ENCODE measurements around the gene PKM. TPM values are rescaled to one million over a fixed set of nuclear protein-coding genes. Genes with fewer than 3 reads are reported as not detected.

The PKM gene
- total and polyA plus RNA-seq, 4 donors = 12.9 to 61.2 (median 29.7) TPM

DNA sequence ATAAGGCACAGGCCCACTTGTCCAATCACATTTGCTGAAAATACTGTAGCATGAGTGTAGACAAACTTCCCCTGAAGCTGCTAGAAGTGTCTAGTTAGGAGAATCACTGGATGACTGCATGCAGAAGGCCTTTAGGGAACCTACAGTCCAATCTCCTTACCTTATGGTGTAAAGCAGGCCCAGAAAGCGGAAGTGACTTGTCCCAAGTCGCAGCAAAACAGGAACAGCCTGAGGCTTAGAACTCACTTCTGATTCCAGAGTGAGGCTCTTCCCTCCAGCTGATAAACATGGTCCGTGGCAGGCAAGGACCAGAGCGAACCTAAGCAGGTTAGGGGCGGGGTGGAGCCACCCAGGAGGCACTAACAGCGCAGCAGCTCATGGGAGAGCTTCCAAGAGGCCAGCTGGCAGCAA lies 35.9 kb downstream of the PKM start:
- Histone ChIP-seq H3K36me3 (ENCODE audit: control insufficient read depth in 4 of 4, insufficient read depth in 3 of 4, low read depth in 1 of 4, low read length in 3 of 4) (peaks cover 0 to 4% (median 0%) of the 10 kb centered on the region in 4 donors), H3K27me3 (ENCODE audit: control insufficient read depth in 4 of 4, insufficient read depth in 4 of 4, low read length in 3 of 4) (peaks cover 0 to 7% (median 0%) of the 10 kb centered on the region in 4 donors), H3K9me3 (ENCODE audit: control insufficient read depth in 4 of 4, low read length in 3 of 4) (no peaks in the 10 kb centered on the region), H3K9ac (ENCODE audit: low read depth in 1 of 2, low read length in 2 of 2) (no peak overlapping the region), H3K27ac (ENCODE audit: low read depth in 1 of 2, low read length in 2 of 2) (no peak overlapping the region), H3K4me3 (ENCODE audit: low read depth in 1 of 3, low read length in 3 of 3) (no peak overlapping the region), H3K4me1 (ENCODE audit: control insufficient read depth in 4 of 4, insufficient read depth in 4 of 4, low read length in 3 of 4) (peaks cover 0 to 11% (median 4%) of the 10 kb centered on the region in 4 donors)
- no peak for DNase-seq (ENCODE audit: low spot score)
- 78% methylated on average over 6 of the region's 6 CpGs for WGBS
- TF ChIP-seq, protein P1, sequence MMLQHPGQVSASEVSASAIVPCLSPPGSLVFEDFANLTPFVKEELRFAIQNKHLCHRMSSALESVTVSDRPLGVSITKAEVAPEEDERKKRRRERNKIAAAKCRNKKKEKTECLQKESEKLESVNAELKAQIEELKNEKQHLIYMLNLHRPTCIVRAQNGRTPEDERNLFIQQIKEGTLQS (IDR thresholded peaks at IDR 0.05) = no peak

DNA sequence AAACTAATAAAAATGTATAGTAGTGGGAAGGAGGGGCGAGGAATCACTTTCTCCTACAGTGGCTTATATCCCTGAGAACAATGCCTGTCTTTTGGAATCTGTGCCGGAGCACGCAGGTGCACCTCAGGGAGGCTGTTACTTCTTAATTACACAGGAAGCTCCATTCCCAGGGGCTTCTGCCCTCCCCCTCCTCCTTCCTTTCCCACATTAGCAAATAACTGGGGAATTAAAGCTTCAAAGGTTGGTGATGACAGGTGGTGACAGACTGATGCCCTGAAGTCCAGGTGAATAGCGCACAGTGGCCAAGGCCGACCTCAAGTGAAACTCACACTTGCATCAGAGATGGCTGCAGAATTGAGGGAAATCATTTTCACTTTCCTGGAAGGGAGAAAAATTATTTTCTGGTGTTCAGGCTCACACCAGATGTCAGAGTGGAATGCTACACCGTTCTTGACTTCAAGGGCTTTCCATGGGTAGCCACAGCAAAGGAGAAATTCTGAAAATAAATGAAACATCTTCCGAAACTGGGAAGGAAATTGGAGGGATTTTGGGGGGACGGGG lies 37.1 kb downstream of the PKM start:
- DNase-seq (ENCODE audit: low spot score) = no peak
- TF ChIP-seq, protein P2, sequence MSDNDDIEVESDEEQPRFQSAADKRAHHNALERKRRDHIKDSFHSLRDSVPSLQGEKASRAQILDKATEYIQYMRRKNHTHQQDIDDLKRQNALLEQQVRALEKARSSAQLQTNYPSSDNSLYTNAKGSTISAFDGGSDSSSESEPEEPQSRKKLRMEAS (IDR thresholded peaks at IDR 0.05) = no peak
- no peaks in the 10 kb centered on the region for H3K9me3 ChIP-seq (ENCODE audit: control insufficient read depth in 4 of 4, low read length in 3 of 4)
- 77% methylated on average over 8 of the region's 8 CpGs for WGBS
- peaks cover 0 to 4% (median 0%) of the 10 kb centered on the region in 4 donors for H3K36me3 ChIP-seq (ENCODE audit: control insufficient read depth in 4 of 4, insufficient read depth in 3 of 4, low read depth in 1 of 4, low read length in 3 of 4)
- H3K9ac ChIP-seq (ENCODE audit: low read depth in 1 of 2, low read length in 2 of 2) = no peak overlapping the region
- H3K27ac ChIP-seq (ENCODE audit: low read depth in 1 of 2, low read length in 2 of 2) = no peak overlapping the region
- H3K4me1 ChIP-seq (ENCODE audit: control insufficient read depth in 4 of 4, insufficient read depth in 4 of 4, low read length in 3 of 4) = peaks cover 0 to 7% (median 4%) of the 10 kb centered on the region in 4 donors
- no peak overlapping the region for H3K4me3 ChIP-seq (ENCODE audit: low read depth in 1 of 3, low read length in 3 of 3)
- H3K27me3 ChIP-seq (ENCODE audit: control insufficient read depth in 4 of 4, insufficient read depth in 4 of 4, low read length in 3 of 4) = peaks cover 0 to 7% (median 0%) of the 10 kb centered on the region in 4 donors

DNA sequence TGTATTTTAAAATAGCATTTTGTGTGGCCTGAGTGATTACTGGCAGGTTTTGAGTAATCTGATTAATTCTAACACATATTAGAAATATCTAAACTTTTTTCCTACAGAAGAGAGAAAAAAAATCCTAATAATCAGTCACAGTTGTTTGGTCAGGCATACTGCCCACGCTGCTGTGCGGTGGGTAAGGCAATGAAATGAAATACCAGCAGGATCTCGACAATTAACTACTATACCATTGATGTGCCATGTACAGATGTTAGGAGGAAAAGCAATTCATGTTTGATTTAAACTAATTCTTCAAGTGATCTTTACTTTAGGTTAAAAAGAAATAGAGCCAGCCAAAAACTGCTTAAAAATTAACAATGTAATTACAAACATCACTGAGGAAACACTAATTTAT lies 38.6 kb downstream of the PKM start:
- peaks cover 0 to 7% (median 4%) of the 10 kb centered on the region in 4 donors for H3K4me1 ChIP-seq (ENCODE audit: control insufficient read depth in 4 of 4, insufficient read depth in 4 of 4, low read length in 3 of 4)
- no peaks in the 10 kb centered on the region for H3K9me3 ChIP-seq (ENCODE audit: control insufficient read depth in 4 of 4, low read length in 3 of 4)
- peaks cover 0 to 6% (median 0%) of the 10 kb centered on the region in 4 donors for H3K27me3 ChIP-seq (ENCODE audit: control insufficient read depth in 4 of 4, insufficient read depth in 4 of 4, low read length in 3 of 4)
- no peak for DNase-seq (ENCODE audit: low spot score)
- 81% methylated on average over 3 of the region's 3 CpGs for WGBS
- TF ChIP-seq RAD21 (IDR thresholded peaks at IDR 0.05) (no peak), EGR1 (IDR thresholded peaks at IDR 0.05; ENCODE audit: low read depth in 2 of 2) (no peak), YY1 (IDR thresholded peaks at IDR 0.05) (no peak), JUND (IDR thresholded peaks at IDR 0.05) (no peak), FOXA1 (IDR thresholded peaks at IDR 0.05) (no peak)
- TF ChIP-seq, protein P3, sequence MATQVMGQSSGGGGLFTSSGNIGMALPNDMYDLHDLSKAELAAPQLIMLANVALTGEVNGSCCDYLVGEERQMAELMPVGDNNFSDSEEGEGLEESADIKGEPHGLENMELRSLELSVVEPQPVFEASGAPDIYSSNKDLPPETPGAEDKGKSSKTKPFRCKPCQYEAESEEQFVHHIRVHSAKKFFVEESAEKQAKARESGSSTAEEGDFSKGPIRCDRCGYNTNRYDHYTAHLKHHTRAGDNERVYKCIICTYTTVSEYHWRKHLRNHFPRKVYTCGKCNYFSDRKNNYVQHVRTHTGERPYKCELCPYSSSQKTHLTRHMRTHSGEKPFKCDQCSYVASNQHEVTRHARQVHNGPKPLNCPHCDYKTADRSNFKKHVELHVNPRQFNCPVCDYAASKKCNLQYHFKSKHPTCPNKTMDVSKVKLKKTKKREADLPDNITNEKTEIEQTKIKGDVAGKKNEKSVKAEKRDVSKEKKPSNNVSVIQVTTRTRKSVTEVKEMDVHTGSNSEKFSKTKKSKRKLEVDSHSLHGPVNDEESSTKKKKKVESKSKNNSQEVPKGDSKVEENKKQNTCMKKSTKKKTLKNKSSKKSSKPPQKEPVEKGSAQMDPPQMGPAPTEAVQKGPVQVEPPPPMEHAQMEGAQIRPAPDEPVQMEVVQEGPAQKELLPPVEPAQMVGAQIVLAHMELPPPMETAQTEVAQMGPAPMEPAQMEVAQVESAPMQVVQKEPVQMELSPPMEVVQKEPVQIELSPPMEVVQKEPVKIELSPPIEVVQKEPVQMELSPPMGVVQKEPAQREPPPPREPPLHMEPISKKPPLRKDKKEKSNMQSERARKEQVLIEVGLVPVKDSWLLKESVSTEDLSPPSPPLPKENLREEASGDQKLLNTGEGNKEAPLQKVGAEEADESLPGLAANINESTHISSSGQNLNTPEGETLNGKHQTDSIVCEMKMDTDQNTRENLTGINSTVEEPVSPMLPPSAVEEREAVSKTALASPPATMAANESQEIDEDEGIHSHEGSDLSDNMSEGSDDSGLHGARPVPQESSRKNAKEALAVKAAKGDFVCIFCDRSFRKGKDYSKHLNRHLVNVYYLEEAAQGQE (IDR thresholded peaks at IDR 0.05) = no peak
- TF ChIP-seq, protein P4, sequence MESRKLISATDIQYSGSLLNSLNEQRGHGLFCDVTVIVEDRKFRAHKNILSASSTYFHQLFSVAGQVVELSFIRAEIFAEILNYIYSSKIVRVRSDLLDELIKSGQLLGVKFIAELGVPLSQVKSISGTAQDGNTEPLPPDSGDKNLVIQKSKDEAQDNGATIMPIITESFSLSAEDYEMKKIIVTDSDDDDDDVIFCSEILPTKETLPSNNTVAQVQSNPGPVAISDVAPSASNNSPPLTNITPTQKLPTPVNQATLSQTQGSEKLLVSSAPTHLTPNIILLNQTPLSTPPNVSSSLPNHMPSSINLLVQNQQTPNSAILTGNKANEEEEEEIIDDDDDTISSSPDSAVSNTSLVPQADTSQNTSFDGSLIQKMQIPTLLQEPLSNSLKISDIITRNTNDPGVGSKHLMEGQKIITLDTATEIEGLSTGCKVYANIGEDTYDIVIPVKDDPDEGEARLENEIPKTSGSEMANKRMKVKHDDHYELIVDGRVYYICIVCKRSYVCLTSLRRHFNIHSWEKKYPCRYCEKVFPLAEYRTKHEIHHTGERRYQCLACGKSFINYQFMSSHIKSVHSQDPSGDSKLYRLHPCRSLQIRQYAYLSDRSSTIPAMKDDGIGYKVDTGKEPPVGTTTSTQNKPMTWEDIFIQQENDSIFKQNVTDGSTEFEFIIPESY (IDR thresholded peaks at IDR 0.05) = no peak
- TF ChIP-seq, protein P5, sequence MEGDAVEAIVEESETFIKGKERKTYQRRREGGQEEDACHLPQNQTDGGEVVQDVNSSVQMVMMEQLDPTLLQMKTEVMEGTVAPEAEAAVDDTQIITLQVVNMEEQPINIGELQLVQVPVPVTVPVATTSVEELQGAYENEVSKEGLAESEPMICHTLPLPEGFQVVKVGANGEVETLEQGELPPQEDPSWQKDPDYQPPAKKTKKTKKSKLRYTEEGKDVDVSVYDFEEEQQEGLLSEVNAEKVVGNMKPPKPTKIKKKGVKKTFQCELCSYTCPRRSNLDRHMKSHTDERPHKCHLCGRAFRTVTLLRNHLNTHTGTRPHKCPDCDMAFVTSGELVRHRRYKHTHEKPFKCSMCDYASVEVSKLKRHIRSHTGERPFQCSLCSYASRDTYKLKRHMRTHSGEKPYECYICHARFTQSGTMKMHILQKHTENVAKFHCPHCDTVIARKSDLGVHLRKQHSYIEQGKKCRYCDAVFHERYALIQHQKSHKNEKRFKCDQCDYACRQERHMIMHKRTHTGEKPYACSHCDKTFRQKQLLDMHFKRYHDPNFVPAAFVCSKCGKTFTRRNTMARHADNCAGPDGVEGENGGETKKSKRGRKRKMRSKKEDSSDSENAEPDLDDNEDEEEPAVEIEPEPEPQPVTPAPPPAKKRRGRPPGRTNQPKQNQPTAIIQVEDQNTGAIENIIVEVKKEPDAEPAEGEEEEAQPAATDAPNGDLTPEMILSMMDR (IDR thresholded peaks at IDR 0.05; ENCODE audit: low read depth, low read length, missing input control) = no peak
- TF ChIP-seq, protein P1 (IDR thresholded peaks at IDR 0.05) = no peak
- no peak overlapping the region for H3K9ac ChIP-seq (ENCODE audit: low read depth in 1 of 2, low read length in 2 of 2)
- H3K4me3 ChIP-seq (ENCODE audit: low read depth in 1 of 3, low read length in 3 of 3) = no peak overlapping the region
- H3K36me3 ChIP-seq (ENCODE audit: control insufficient read depth in 4 of 4, insufficient read depth in 3 of 4, low read depth in 1 of 4, low read length in 3 of 4) = no peaks in the 10 kb centered on the region
- no peak overlapping the region for H3K27ac ChIP-seq (ENCODE audit: low read depth in 1 of 2, low read length in 2 of 2)
